ENCODE data around the gene DPPA4.

The DPPA4 gene

GRCh38 chr3:109338322-109338721 is 976 bp upstream of the DPPA4 start:
- no peak for DNase-seq

- DNase-seq, result peak; percentile 50
Measured at GRCh38 chr3:109336291-109336861, 970 bp downstream of the DPPA4 start.

DNA sequence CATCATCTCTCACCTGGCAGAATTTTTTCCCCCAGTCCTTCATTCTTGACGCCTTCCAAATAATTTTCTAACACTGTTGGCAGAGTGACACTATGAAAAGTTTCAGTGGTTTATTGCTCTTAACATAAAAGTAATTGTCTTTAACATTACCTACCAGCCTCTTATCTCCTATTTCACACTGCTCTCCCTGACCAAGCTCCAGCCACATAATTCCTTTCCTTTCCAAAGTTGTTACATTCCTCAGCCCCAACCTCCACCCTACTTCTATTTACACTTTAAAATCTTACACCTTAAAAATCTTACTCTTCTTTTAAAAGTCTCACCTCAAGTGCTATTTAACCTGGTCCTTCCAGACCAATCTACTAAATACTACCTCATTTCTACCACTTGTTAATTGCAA is 2.8 kb downstream of the DPPA4 start:
- DNase-seq, result no peak

DNA sequence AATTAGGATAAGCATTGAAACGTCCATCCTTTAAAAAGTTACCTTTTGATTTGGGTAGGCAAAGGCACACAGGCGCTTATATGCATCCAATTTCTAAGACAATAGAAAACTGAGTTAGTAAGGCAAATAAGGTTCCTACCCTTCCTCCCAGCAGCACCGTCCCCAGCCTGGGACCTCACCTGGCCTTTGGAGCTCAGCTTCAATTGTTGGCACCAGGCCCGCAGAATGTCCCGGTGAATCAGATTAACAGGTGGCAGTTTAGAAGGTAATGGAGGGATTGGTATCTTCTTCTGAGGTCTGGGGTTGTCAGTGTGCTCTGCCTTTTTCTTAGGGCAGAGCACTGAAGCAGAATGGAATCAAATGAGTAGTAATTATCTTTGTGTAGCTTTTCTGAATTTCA is 5.7 kb downstream of the DPPA4 start:
- DNase-seq, result no peak

- DNase-seq, result no peak
Measured at GRCh38 chr3:109330405-109330804, 6.9 kb downstream of the DPPA4 start.

DNA sequence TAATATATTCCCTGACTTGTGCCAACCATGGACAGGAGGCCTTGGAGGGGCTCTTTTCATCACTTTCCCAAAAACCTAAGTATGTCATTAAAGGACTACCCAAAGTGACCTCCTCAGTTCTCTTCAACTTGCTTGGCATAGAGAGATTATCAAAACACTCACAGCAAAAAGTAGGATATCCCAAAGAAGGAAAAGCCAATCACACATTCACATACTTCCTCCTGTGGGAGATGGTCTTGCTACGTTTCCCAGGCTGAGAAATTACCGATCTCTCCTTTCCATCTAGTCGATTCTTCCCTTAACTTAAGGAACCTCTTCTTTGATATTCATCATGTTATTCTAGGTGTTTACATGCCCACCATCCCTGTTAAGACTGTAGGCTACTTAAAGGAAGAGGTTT is 9.1 kb downstream of the DPPA4 start:
- no peak for DNase-seq

GRCh38 chr3:109325657-109326056 is 11.7 kb downstream of the DPPA4 start:
- no peak for DNase-seq

DNA sequence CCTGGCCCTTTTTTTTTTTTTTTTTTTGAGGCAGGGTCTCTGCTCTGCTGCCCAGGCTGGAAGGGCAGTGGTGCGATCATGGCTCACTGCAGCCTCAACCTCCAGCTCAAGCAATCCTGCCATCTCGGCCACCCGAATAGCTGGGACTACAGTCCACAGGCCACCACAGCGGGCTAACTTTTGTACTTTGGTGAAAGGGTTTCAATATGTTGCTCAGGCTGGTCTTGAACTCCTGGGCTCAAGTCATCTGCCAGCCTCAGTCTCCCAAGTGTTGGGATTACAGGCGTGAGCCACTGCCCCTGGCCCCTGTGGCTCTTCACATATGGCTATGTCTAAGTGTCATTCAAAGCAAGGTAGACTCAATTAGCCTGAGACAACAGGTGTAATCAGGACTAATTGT is 12.2 kb downstream of the DPPA4 start:
- DNase-seq, result no peak

- DNase-seq, result no peak
Measured at GRCh38 chr3:109316162-109316730, 21.1 kb downstream of the DPPA4 start, which contains the start of gene DPPA2. Gene DPPA2 (minus strand): TSS chr3:109316517. CDS start chr3:109314542, 1,975 bp downstream.

GRCh38 chr3:109313061-109313460 is 24.3 kb downstream of the DPPA4 start:
- no peak for DNase-seq

DNA sequence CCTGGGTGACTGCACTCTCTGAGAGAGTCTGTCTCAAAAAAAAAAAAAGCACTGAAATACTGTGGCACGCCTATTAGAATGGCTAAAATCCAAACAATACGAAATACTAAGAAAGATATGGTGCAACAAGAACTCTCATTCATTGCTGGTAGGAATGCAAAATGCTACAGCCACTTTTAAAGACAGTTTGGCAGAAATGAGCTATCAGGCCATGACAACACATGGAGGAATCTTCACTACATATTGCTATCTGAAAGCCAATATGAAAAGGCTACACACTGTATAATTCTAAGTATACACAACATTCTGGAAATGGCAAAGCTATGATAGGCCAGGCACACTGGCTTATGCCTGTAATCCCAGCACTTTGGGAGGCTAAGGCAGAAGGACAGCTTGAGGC is 39.9 kb downstream of the DPPA4 start:
- no peak for DNase-seq

DNA sequence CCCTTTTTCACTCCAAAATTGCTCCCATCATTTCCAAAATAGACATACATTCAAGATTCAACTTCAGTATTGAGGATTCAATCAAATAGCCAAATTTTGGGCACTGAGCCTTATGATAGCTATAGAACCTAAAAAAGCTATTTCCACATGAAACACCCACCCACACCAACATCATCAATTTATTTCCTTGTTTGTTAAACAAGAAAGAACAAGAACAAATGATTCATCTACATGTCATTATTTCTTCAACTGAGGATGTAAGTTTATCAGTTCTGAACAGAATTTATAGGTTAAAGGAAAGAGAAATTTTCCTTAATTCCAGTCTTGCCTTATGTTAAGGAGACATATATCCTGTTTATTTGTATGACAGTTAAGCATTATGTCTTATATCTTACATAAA is 53.3 kb downstream of the DPPA4 start:
- no peak for DNase-seq

GRCh38 chr3:109278546-109278945 is 58.8 kb downstream of the DPPA4 start:
- no peak for DNase-seq

GRCh38 chr3:109278141-109278540 is 59.2 kb downstream of the DPPA4 start:
- no peak for DNase-seq

All from EL (cell line).